HepG2 (cell line): Measurements from ENCODE around the gene SLC4A2. TPM values are rescaled to one million over a fixed set of nuclear protein-coding genes. Genes with fewer than 3 reads are reported as not detected.

Experiments
- ATAC-seq: fragments of 200-7000 bp; cut with Tn5 transposase; 3 replicates; pipeline ENCODE4 v1.9.1; 2020; ENCODE audit warnings: mild to moderate bottlenecking, moderate library complexity
- BruUV-seq: library from RNA; stranded (reverse); fragments of 400-500 nt; replicated peaks from 2 replicates; lab custom pipeline; 2021; lab: Mats Ljungman, UMichigan
- CTCF ChIA-PET: fragments of 300-600 bp; formaldehyde crosslinking; extraction: SDS; loops from one replicate; lab custom pipeline; 2021; ENCODE audit warnings: low total read pairs, inconsistent platforms, low intra/inter-chr PET ratio; lab: Yijun Ruan, JAX
- POLR2A ChIA-PET: fragments of 350-600 bp; sonication (Branson Sonifier 250); formaldehyde crosslinking; loops from one replicate; lab custom pipeline; 2020; ENCODE audit warnings: antibody characterized with exemption, inconsistent platforms; lab: Yijun Ruan, JAX
- DNase-seq: peaks from one replicate; pipeline ENCODE4 v3.0.0-alpha.2; 2015; ENCODE audit warnings: low spot score
- FAIRE-seq: peaks from 3 replicates; lab custom pipeline; 2011; peaks lifted over from hg19 to GRCh38; lab: Jason Lieb, UNC
- H2AFZ ChIP-seq: one replicate; pipeline ENCODE4 v1.6.1; 2011; ENCODE audit warnings: low read length, inconsistent platforms
- H3K27ac ChIP-seq: fragments of 300-600 bp; 3 replicates; pipeline ENCODE4 v1.8.0; 2011; ENCODE audit warnings: mixed run types, mild to moderate bottlenecking, mixed read lengths, low read length, inconsistent platforms; ENCODE audit not compliant: insufficient read depth; ENCODE audit errors: extremely low read length
- H3K27me3 ChIP-seq, 2 experiments: fragments of 200-600 bp in 1 of 2; 2 replicates in 1 of 2; 3 replicates in 1 of 2; pipeline versions ENCODE4 v1.6.0 to v1.8.0; 2011; ENCODE audit warnings: low read length in 2 of 2, mild to moderate bottlenecking in 2 of 2, moderate library complexity in 2 of 2, inconsistent platforms in 1 of 2; ENCODE audit not compliant: insufficient read depth in 2 of 2, control insufficient read depth in 1 of 2
- H3K36me3 ChIP-seq, 2 experiments: fragments of 200-600 bp in 1 of 2; replicated peaks in 1 of 2; 2 replicates in 1 of 2; 3 replicates in 1 of 2; pipeline versions ENCODE4 v1.5.1 to v1.8.0; 2011; ENCODE audit warnings: low read length in 2 of 2, inconsistent platforms in 1 of 2; ENCODE audit not compliant: insufficient read depth in 2 of 2, control insufficient read depth in 1 of 2
- H3K4me1 ChIP-seq: 2 replicates; pipeline ENCODE4 v1.5.1; 2012; ENCODE audit warnings: low read length, inconsistent platforms; ENCODE audit not compliant: insufficient read depth
- H3K4me2 ChIP-seq: 2 replicates; pipeline ENCODE4 v1.6.0; 2011; ENCODE audit warnings: low read depth, low read length, inconsistent platforms
- H3K4me3 ChIP-seq, 3 experiments: fragments of 200-600 bp in 1 of 3; sonication (generic), shearing (Covaris generic) in 1 of 3; replicated peaks in 1 of 3; 2 replicates each; pipeline ENCODE4 v1.5.1; 2011 to 2016; ENCODE audit warnings: low read length in 3 of 3, inconsistent platforms in 2 of 3, low read depth in 2 of 3, mild to moderate bottlenecking in 2 of 3, control low read depth in 1 of 3, mixed read lengths in 1 of 3; ENCODE audit not compliant: insufficient read depth in 1 of 3
- H3K79me2 ChIP-seq: one replicate; pipeline ENCODE4 v1.6.1; 2011; ENCODE audit warnings: low read length, inconsistent platforms; ENCODE audit not compliant: insufficient read depth
- H3K9ac ChIP-seq: 2 replicates; pipeline ENCODE4 v1.6.0; 2011; ENCODE audit warnings: mild to moderate bottlenecking, low read depth, low read length, inconsistent platforms; ENCODE audit not compliant: insufficient read depth
- H3K9me3 ChIP-seq: 2 replicates; pipeline ENCODE4 v1.5.1; 2012; ENCODE audit warnings: mild to moderate bottlenecking, low read length
- H4K20me1 ChIP-seq: 2 replicates; pipeline ENCODE4 v1.6.0; 2011; ENCODE audit warnings: inconsistent platforms, mild to moderate bottlenecking, low read length, moderate library complexity; ENCODE audit not compliant: insufficient read depth
- CREB3 ChIP-seq: sonication (generic); formaldehyde crosslinking; IDR thresholded peaks from 2 replicates; pipeline ENCODE4 v1.5.0; 2020; ENCODE audit warnings: missing genetic modification reagents
- ELF3 ChIP-seq: IDR thresholded peaks from 2 replicates; pipeline ENCODE4 v1.6.1; 2016; ENCODE audit warnings: missing genetic modification reagents, missing compliant biosample characterization
- GABPB1 ChIP-seq: IDR thresholded peaks from 2 replicates; pipeline ENCODE4 v1.6.1; 2016; ENCODE audit warnings: mild to moderate bottlenecking, missing genetic modification reagents, moderate library complexity, missing compliant biosample characterization
- SNAPC4 ChIP-seq: sonication (generic); formaldehyde crosslinking; IDR thresholded peaks from 2 replicates; pipeline ENCODE4 v1.4.0; 2020; ENCODE audit warnings: mild to moderate bottlenecking, missing genetic modification reagents
- THAP11 ChIP-seq: IDR thresholded peaks from 2 replicates; pipeline ENCODE4 v1.6.1; 2016; ENCODE audit warnings: missing biosample characterization, missing genetic modification reagents
- ZNF136 ChIP-seq: sonication (generic); formaldehyde crosslinking; IDR thresholded peaks from 2 replicates; pipeline ENCODE4 v1.8.1; 2022; ENCODE audit warnings: low read depth, mild to moderate bottlenecking, moderate library complexity, missing genetic modification reagents
- ZNF235 ChIP-seq: sonication (generic); formaldehyde crosslinking; IDR thresholded peaks from 2 replicates; pipeline ENCODE4 v1.8.1; 2023; ENCODE audit warnings: mild to moderate bottlenecking, missing genetic modification reagents, borderline replicate concordance
- ZSCAN20 ChIP-seq: sonication (generic); formaldehyde crosslinking; IDR thresholded peaks from 2 replicates; pipeline ENCODE4 v1.4.0; 2020; ENCODE audit warnings: missing genetic modification reagents, mild to moderate bottlenecking, borderline replicate concordance
- WGBS: methylation state at CpG from one replicate; pipeline ENCODE4 v1.1.6; 2017; ENCODE audit warnings: low lambda C conversion rate; 5-methylcytosine and 5-hydroxymethylcytosine counted together
- in situ Hi-C: cut with HindIII; loops from 2 replicates; pipeline ENCODE4 v1.10.0; 2017; ENCODE audit warnings: low pct_unique_long_range_greater_than_20kb; ENCODE audit not compliant: extremely low pct_ligation_motif_present
- intact Hi-C: fragments of 100-400 bp; cut with micrococcal nuclease; formaldehyde crosslinking; loops from one replicate; pipeline ENCODE4 v1.10.0; 2022; ENCODE audit not compliant: unreplicated experiment
- polyA plus RNA-seq, 8 experiments: library from polyadenylated mRNA; depleted of rRNA in 3 of 8; stranded (reverse) in 7 of 8; unstranded in 1 of 8; fragments of >200 nt; fragmentation: Illumina TruSeq in 4 of 8; extraction: Trizol in 4 of 8; gene quantifications; 2 replicates each; pipeline versions ENCODE4 v1.2.1 to v1.2.3, GENCODE V29; 2011 to 2016; ENCODE audit warnings: low read depth in 4 of 8, missing spikeins in 1 of 8, mixed read lengths in 1 of 8; ENCODE audit not compliant: insufficient read depth in 1 of 8
- total RNA-seq, 5 experiments: library from RNA; depleted of rRNA; stranded (reverse); fragments of >200 nt; fragmentation: Illumina TruSeq; extraction: Trizol; gene quantifications; 2 replicates each; pipeline ENCODE4 v1.2.3, GENCODE V29; 2016; ENCODE audit warnings: low read depth in 1 of 5
- TF ChIP-seq, protein P1 (sequence below): sonication (generic); formaldehyde crosslinking; IDR thresholded peaks from 2 replicates; pipeline ENCODE4 v1.5.1; 2020; ENCODE audit warnings: mild to moderate bottlenecking, missing genetic modification reagents, moderate library complexity

The SLC4A2 gene
- total and polyA plus RNA-seq, 2 of the 13 experiments (the other 11 are each of a cell fraction or from before 2014, with no cell fraction given), result 51.9 to 73.4 TPM

GRCh38 chr7:151087245-151088018 lies 28.0 kb downstream of the SLC4A2 start:
- Histone ChIP-seq H3K9ac (peak overlapping the region; percentile 88), H3K4me3 (peak overlapping the region; percentile 93 to 98 (median 95)), H2AFZ (no peak overlapping the region), H4K20me1 (peaks cover 39% of the 10 kb centered on the region), H3K9me3 (no peaks in the 10 kb centered on the region), H3K27me3 (no peaks in the 10 kb centered on the region; a peak in 1 of 5 replicates), H3K27ac (peak overlapping the region; percentile 70), H3K4me2 (peak overlapping the region; percentile 97), H3K4me1 (peaks cover 66% of the 10 kb centered on the region), H3K36me3 (peaks cover 4 to 13% of the 10 kb centered on the region in 2 experiments; a peak in 4 of 5 replicates), H3K79me2 (peaks cover 59% of the 10 kb centered on the region)
- CTCF ChIA-PET, result interaction anchor here (2.2 kb wide), 1 partner anchor 24 kb away, joined by 6 read pairs; no protein-coding TSS in a partner anchor
- intact Hi-C loops, result loop anchor here (2.0 to 10.0 kb wide), 2 partner anchors 29 to 157 kb away; partner anchors contain the start of genes SLC4A2 and SMARCD3
- peak; percentile 35 for DNase-seq
- FAIRE-seq, result no peak
- BruUV-seq, result no TSS peak
- peak; percentile 45 for ATAC-seq
- in situ Hi-C loops, result no loop called here
- WGBS, result 0% methylated on average over 12 of the region's 70 CpGs
- POLR2A ChIA-PET, result interaction anchor here (0.6 to 6.7 kb wide), 7 partner anchors 10 to 680 kb away, joined by 3 to 82 read pairs (median 4); partner anchors contain the start of gene ABCB8
- TF ChIP-seq GABPB1 (CRISPR knock-in tag) (peak; percentile 85), ELF3 (peak; percentile 40; the same call in 1 of the 2 replicates), THAP11 (CRISPR knock-in tag) (peak; percentile 58), ZSCAN20 (CRISPR knock-in tag) (peak; percentile 20; the same call in 1 of the 2 replicates), ZNF235 (peak; percentile 67; the same call in 1 of the 2 replicates), CREB3 (CRISPR knock-in tag) (0 out of 2 replicates have a peak, but pooled peaks have one; percentile 34), SNAPC4 (CRISPR knock-in tag) (0 out of 2 replicates have a peak, but pooled peaks have one; percentile 12), ZNF136 (no peak)
- TF ChIP-seq, protein P1, sequence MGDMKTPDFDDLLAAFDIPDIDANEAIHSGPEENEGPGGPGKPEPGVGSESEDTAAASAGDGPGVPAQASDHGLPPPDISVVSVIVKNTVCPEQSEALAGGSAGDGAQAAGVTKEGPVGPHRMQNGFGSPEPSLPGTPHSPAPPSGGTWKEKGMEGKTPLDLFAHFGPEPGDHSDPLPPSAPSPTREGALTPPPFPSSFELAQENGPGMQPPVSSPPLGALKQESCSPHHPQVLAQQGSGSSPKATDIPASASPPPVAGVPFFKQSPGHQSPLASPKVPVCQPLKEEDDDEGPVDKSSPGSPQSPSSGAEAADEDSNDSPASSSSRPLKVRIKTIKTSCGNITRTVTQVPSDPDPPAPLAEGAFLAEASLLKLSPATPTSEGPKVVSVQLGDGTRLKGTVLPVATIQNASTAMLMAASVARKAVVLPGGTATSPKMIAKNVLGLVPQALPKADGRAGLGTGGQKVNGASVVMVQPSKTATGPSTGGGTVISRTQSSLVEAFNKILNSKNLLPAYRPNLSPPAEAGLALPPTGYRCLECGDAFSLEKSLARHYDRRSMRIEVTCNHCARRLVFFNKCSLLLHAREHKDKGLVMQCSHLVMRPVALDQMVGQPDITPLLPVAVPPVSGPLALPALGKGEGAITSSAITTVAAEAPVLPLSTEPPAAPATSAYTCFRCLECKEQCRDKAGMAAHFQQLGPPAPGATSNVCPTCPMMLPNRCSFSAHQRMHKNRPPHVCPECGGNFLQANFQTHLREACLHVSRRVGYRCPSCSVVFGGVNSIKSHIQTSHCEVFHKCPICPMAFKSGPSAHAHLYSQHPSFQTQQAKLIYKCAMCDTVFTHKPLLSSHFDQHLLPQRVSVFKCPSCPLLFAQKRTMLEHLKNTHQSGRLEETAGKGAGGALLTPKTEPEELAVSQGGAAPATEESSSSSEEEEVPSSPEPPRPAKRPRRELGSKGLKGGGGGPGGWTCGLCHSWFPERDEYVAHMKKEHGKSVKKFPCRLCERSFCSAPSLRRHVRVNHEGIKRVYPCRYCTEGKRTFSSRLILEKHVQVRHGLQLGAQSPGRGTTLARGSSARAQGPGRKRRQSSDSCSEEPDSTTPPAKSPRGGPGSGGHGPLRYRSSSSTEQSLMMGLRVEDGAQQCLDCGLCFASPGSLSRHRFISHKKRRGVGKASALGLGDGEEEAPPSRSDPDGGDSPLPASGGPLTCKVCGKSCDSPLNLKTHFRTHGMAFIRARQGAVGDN, result peak; percentile 86
